ENCODE data around the gene CGB1. TPM values are rescaled to one million over a fixed set of nuclear protein-coding genes. Genes with fewer than 3 reads are reported as not detected.
A peak's percentile ranks its signal among the peaks of the same experiment; 100 is the strongest.
"Not testable (repeated sequence)": the region's sequence is repeated elsewhere in the genome, so short reads cannot be mapped to it uniquely, and the experiment has no call there.

CGB1 gene
- total RNA-seq, 1 experiment from 2014 or later, result not detected

- Mint-ChIP-seq H3K36me3 (ENCODE audit: insufficient read depth, unreplicated experiment) (peaks cover 13% of the 10 kb centered on the region), H3K4me1 (ENCODE audit: low read depth, unreplicated experiment) (peaks cover 31% of the 10 kb centered on the region)
- H3K9me3 Mint-ChIP-seq (ENCODE audit: low read depth, unreplicated experiment); H3K27ac Mint-ChIP-seq (ENCODE audit: unreplicated experiment); H3K27me3 Mint-ChIP-seq (ENCODE audit: unreplicated experiment); CTCF ChIA-PET; intact Hi-C loops (cut with micrococcal nuclease; ENCODE audit: unreplicated experiment); H3K4me3 Mint-ChIP-seq (ENCODE audit: low read depth, unreplicated experiment); DNase-seq: not testable (repeated sequence)
- TSS peak; percentile 95 for BruUV-seq (replicated peaks)
Measured at GRCh38 chr19:49042666-49043065, 6.0 kb upstream of the CGB1 start.

- no peaks in the 10 kb centered on the region for H3K27me3 Mint-ChIP-seq (ENCODE audit: unreplicated experiment)
- CTCF ChIA-PET, result no interaction called here
- peaks cover 13% of the 10 kb centered on the region for H3K36me3 Mint-ChIP-seq (ENCODE audit: insufficient read depth, unreplicated experiment)
- DNase-seq, result peak; percentile 89
- H3K4me3 Mint-ChIP-seq (ENCODE audit: low read depth, unreplicated experiment), result peak overlapping the region; percentile 3
- intact Hi-C loops (cut with micrococcal nuclease; ENCODE audit: unreplicated experiment), result no loop called here
- no peak for TF ChIP-seq CTCF (IDR thresholded peaks at IDR 0.05; ENCODE audit: unreplicated experiment)
- H3K27ac Mint-ChIP-seq (ENCODE audit: unreplicated experiment), result peak overlapping the region; percentile 60
- peaks cover 31% of the 10 kb centered on the region for H3K4me1 Mint-ChIP-seq (ENCODE audit: low read depth, unreplicated experiment)
- H3K9me3 Mint-ChIP-seq (ENCODE audit: low read depth, unreplicated experiment), result no peaks in the 10 kb centered on the region
- BruUV-seq (replicated peaks), result no TSS peak
Measured at GRCh38 chr19:49042177-49042576, 5.5 kb upstream of the CGB1 start.

GRCh38 chr19:49039736-49040135, 3.0 kb upstream of the CGB1 start:
- not testable (repeated sequence) for H3K27ac Mint-ChIP-seq (ENCODE audit: unreplicated experiment); BruUV-seq (replicated peaks)
- CTCF ChIA-PET, result interaction anchor here (0.6 to 0.9 kb wide), 2 partner anchors 17 to 848 kb away, joined by 3 to 4 read pairs; no protein-coding TSS in a partner anchor

GRCh38 chr19:49038557-49039276, 2.0 kb upstream of the CGB1 start:
- intact Hi-C loops (cut with micrococcal nuclease; ENCODE audit: unreplicated experiment); H3K27me3 Mint-ChIP-seq (ENCODE audit: unreplicated experiment); H3K9me3 Mint-ChIP-seq (ENCODE audit: low read depth, unreplicated experiment); BruUV-seq (replicated peaks): not testable (repeated sequence)
- Mint-ChIP-seq H3K4me1 (ENCODE audit: low read depth, unreplicated experiment) (peaks cover 31% of the 10 kb centered on the region), H3K4me3 (ENCODE audit: low read depth, unreplicated experiment) (peak overlapping the region; percentile 18), H3K27ac (ENCODE audit: unreplicated experiment) (peak overlapping the region; percentile 63), H3K36me3 (ENCODE audit: insufficient read depth, unreplicated experiment) (peaks cover 27% of the 10 kb centered on the region)
- CTCF ChIA-PET, result interaction anchor here (0.6 to 0.9 kb wide), 2 partner anchors 18 to 847 kb away, joined by 3 read pairs; no protein-coding TSS in a partner anchor
- DNase-seq, result peak; percentile 89

More at GRCh38 chr19:49039736-49040135, 3.0 kb upstream of the CGB1 start:
- H3K4me3 Mint-ChIP-seq (ENCODE audit: low read depth, unreplicated experiment); DNase-seq; H3K27me3 Mint-ChIP-seq (ENCODE audit: unreplicated experiment); H3K9me3 Mint-ChIP-seq (ENCODE audit: low read depth, unreplicated experiment); intact Hi-C loops (cut with micrococcal nuclease; ENCODE audit: unreplicated experiment): not testable (repeated sequence)
- Mint-ChIP-seq H3K4me1 (ENCODE audit: low read depth, unreplicated experiment) (peaks cover 31% of the 10 kb centered on the region), H3K36me3 (ENCODE audit: insufficient read depth, unreplicated experiment) (peaks cover 27% of the 10 kb centered on the region)

- CTCF ChIA-PET, result interaction anchor here (0.9 kb wide), 1 partner anchor 18 kb away, joined by 3 read pairs; no protein-coding TSS in a partner anchor
- Mint-ChIP-seq H3K27ac (ENCODE audit: unreplicated experiment) (peak overlapping the region; percentile 63), H3K4me3 (ENCODE audit: low read depth, unreplicated experiment) (peak overlapping the region; percentile 18), H3K36me3 (ENCODE audit: insufficient read depth, unreplicated experiment) (peaks cover 27% of the 10 kb centered on the region), H3K4me1 (ENCODE audit: low read depth, unreplicated experiment) (peaks cover 28% of the 10 kb centered on the region)
- H3K27me3 Mint-ChIP-seq (ENCODE audit: unreplicated experiment); H3K9me3 Mint-ChIP-seq (ENCODE audit: low read depth, unreplicated experiment); DNase-seq; intact Hi-C loops (cut with micrococcal nuclease; ENCODE audit: unreplicated experiment): not testable (repeated sequence)
- TSS peak; percentile 97 for BruUV-seq (replicated peaks)
Measured at GRCh38 chr19:49038111-49038510, 1.4 kb upstream of the CGB1 start.

- DNase-seq; intact Hi-C loops (cut with micrococcal nuclease; ENCODE audit: unreplicated experiment); BruUV-seq (replicated peaks); H3K4me1 Mint-ChIP-seq (ENCODE audit: low read depth, unreplicated experiment); H3K4me3 Mint-ChIP-seq (ENCODE audit: low read depth, unreplicated experiment); H3K9me3 Mint-ChIP-seq (ENCODE audit: low read depth, unreplicated experiment); H3K27ac Mint-ChIP-seq (ENCODE audit: unreplicated experiment); H3K27me3 Mint-ChIP-seq (ENCODE audit: unreplicated experiment); CTCF ChIA-PET: not testable (repeated sequence)
- H3K36me3 Mint-ChIP-seq (ENCODE audit: insufficient read depth, unreplicated experiment), result peaks cover 19% of the 10 kb centered on the region
- peak; percentile 68 for TF ChIP-seq CTCF (IDR thresholded peaks at IDR 0.05; ENCODE audit: unreplicated experiment)
Measured at GRCh38 chr19:49031642-49032301, 4.9 kb downstream of the CGB1 start, which contains the start of gene CGB2. TSS of gene CGB2 (plus strand) at chr19:49031890. CDS start at chr19:49032096, 206 bp downstream.

- DNase-seq; BruUV-seq (replicated peaks); intact Hi-C loops (cut with micrococcal nuclease; ENCODE audit: unreplicated experiment); H3K4me3 Mint-ChIP-seq (ENCODE audit: low read depth, unreplicated experiment); CTCF ChIA-PET; H3K9me3 Mint-ChIP-seq (ENCODE audit: low read depth, unreplicated experiment); H3K27ac Mint-ChIP-seq (ENCODE audit: unreplicated experiment); H3K4me1 Mint-ChIP-seq (ENCODE audit: low read depth, unreplicated experiment): not testable (repeated sequence)
- peaks cover 11% of the 10 kb centered on the region for H3K36me3 Mint-ChIP-seq (ENCODE audit: insufficient read depth, unreplicated experiment)
- H3K27me3 Mint-ChIP-seq (ENCODE audit: unreplicated experiment), result peaks cover 18% of the 10 kb centered on the region
Measured at GRCh38 chr19:49030323-49030722, 6.4 kb downstream of the CGB1 start.

- DNase-seq; BruUV-seq (replicated peaks); H3K9me3 Mint-ChIP-seq (ENCODE audit: low read depth, unreplicated experiment); H3K36me3 Mint-ChIP-seq (ENCODE audit: insufficient read depth, unreplicated experiment); CTCF ChIA-PET; intact Hi-C loops (cut with micrococcal nuclease; ENCODE audit: unreplicated experiment); H3K4me3 Mint-ChIP-seq (ENCODE audit: low read depth, unreplicated experiment); H3K4me1 Mint-ChIP-seq (ENCODE audit: low read depth, unreplicated experiment); H3K27ac Mint-ChIP-seq (ENCODE audit: unreplicated experiment): not testable (repeated sequence)
- peaks cover 19% of the 10 kb centered on the region for H3K27me3 Mint-ChIP-seq (ENCODE audit: unreplicated experiment)
Measured at GRCh38 chr19:49029749-49030148, 6.9 kb downstream of the CGB1 start.

Measured in Calu3 (cell line).